ENCODE data around the gene MCTP2.

Gene MCTP2

DNA sequence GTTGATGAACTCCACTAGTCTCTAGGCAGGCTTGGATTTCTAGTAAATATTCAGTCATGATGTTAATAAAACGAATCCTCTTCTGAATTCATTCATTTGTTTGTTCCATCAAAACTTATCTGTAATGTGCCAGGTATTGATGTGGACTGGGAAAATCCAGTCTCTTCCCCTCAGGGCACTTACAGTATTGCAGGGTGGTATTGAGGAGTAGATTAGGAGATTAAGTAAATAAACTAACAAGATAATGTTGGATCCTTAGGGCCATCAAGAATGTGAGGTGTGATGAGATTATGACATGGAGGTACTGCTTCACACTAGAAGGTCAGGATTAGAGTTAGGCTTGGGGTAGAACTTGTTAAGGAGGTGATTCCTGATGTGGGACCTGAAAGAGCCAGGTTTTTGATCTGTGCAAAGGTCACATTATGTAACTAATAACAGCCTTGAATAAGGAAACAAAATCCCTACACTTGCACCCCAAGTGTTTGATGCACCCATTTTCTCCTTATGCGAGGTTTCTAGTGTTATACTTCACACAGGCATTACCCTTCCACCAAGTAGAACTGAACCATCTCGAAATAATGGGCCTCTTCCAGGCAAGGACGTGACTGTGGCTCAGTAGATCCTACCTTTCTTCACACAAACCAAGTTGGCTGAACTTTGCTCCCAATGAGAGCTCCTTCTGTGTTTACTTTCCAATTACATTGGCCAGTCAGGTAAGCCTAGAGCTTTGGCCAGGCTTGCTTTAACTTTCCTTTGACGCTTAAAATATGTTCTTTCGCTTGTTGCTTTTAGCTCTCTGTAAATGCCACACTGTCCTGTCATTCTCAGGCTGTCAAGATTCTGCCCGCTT is 16.7 kb downstream of the MCTP2 start:
- DNase-seq (ENCODE audit: low spot score): no peak
- CTCF ChIA-PET: no interaction called here
- TF ChIP-seq, protein P1, sequence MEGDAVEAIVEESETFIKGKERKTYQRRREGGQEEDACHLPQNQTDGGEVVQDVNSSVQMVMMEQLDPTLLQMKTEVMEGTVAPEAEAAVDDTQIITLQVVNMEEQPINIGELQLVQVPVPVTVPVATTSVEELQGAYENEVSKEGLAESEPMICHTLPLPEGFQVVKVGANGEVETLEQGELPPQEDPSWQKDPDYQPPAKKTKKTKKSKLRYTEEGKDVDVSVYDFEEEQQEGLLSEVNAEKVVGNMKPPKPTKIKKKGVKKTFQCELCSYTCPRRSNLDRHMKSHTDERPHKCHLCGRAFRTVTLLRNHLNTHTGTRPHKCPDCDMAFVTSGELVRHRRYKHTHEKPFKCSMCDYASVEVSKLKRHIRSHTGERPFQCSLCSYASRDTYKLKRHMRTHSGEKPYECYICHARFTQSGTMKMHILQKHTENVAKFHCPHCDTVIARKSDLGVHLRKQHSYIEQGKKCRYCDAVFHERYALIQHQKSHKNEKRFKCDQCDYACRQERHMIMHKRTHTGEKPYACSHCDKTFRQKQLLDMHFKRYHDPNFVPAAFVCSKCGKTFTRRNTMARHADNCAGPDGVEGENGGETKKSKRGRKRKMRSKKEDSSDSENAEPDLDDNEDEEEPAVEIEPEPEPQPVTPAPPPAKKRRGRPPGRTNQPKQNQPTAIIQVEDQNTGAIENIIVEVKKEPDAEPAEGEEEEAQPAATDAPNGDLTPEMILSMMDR (conservative IDR thresholded peaks at IDR 0.05; ENCODE audit: low read depth): no peak
- H3K27ac ChIP-seq: no peak overlapping the region
- POLR2A ChIA-PET (ENCODE audit: low non-redundant PET): no interaction called here

DNA sequence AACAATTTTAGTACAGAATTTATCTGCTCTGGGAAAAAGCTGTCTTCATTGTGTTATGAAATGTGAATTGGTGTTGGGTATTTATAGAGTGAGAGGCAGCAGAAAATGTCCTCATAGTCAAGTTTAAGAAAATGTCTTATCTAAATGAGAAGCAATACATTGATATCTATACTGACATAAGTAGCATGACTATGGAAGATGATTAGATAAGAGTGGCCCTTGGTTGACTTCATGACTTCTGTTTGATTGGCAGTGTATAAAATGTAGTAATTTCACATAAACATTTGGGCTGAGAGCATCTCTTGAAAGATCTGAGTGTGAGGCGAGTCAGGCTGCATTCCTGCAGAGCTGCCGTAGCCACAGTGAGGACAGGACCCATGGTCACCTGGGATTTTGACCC is 19.4 kb downstream of the MCTP2 start:
- H3K27ac ChIP-seq: no peak overlapping the region
- no peak for DNase-seq (ENCODE audit: low spot score)
- ChIA-PET CTCF (no interaction called here), POLR2A (ENCODE audit: low non-redundant PET) (no interaction called here)
- TF ChIP-seq, protein P1 (conservative IDR thresholded peaks at IDR 0.05; ENCODE audit: low read depth): no peak

DNA sequence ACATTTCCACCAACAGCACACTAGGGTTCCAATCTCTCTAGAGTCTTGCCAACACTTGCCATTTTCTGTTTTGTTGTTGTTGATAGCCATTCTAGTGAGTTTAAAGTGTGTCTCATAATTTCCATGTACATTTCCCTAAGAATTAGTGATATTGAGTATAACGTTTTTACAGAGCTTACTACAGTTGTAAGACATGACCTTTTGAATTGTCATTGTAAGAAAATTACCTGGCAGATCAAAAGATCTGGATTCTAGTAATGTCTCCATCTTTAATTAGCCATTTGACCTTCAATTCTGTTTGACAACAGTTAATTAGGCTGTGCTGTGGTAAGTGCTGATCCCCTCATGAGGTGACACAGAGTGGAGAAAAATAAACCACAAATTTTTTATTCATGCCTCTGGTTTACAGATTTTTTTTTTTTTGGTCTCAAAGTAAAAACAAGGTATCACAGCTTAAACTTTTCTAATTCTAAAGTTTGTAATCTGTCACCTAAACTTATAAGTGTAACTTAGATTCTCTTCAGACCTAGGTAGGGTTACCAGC is 20.9 kb downstream of the MCTP2 start:
- DNase-seq (ENCODE audit: low spot score): no peak
- TF ChIP-seq, protein P1 (conservative IDR thresholded peaks at IDR 0.05; ENCODE audit: low read depth): no peak
- POLR2A ChIA-PET (ENCODE audit: low non-redundant PET): no interaction called here
- CTCF ChIA-PET: interaction anchor here (0.7 kb wide), 1 partner anchor 64 kb away, joined by 5 read pairs; no protein-coding TSS in a partner anchor
- no peak overlapping the region for H3K27ac ChIP-seq

GRCh38 chr15:94252906-94253491 is 21.6 kb downstream of the MCTP2 start:
- ChIA-PET CTCF (interaction anchor here (0.7 kb wide), 1 partner anchor 63 kb away, joined by 5 read pairs; no protein-coding TSS in a partner anchor), POLR2A (ENCODE audit: low non-redundant PET) (no interaction called here)
- H3K27ac ChIP-seq: no peak overlapping the region
- DNase-seq (ENCODE audit: low spot score): no peak
- TF ChIP-seq, protein P1 (conservative IDR thresholded peaks at IDR 0.05; ENCODE audit: low read depth): no peak

GRCh38 chr15:94253742-94254141 is 22.4 kb downstream of the MCTP2 start:
- CTCF ChIA-PET: no interaction called here
- DNase-seq (ENCODE audit: low spot score): no peak
- TF ChIP-seq, protein P1 (conservative IDR thresholded peaks at IDR 0.05; ENCODE audit: low read depth): no peak
- H3K27ac ChIP-seq: no peak overlapping the region
- POLR2A ChIA-PET (ENCODE audit: low non-redundant PET): no interaction called here

DNA sequence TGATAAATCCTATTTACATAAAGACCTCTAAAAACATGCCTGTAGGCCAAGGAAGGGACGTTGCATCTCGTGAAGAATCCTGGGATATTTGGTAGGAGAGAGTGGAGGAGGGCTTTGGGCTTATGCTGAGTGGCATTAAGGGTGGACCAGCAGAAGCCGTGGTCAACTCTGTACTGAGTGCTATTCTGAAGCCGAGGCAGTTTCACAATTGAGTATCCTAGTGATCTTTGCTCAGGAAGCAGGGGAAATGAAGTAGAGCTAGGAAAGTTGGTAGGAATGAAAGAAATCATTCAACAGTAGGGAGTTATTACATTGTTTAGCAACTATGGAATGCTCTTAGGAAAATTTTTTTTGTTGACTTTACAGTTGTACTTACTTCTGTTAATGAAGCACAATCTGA is 24.2 kb downstream of the MCTP2 start:
- no peak overlapping the region for H3K27ac ChIP-seq
- TF ChIP-seq, protein P1 (conservative IDR thresholded peaks at IDR 0.05; ENCODE audit: low read depth): no peak
- DNase-seq (ENCODE audit: low spot score): no peak
- POLR2A ChIA-PET (ENCODE audit: low non-redundant PET): no interaction called here
- CTCF ChIA-PET: no interaction called here

Data from RWPE1 (cell line).